ENCODE results near the gene SGSM2. TPM values are rescaled to one million over a fixed set of nuclear protein-coding genes. Genes with fewer than 3 reads are reported as not detected.

The SGSM2 gene
- polyA plus RNA-seq, 1 donor from 2014 or later: 8.0 TPM

DNA sequence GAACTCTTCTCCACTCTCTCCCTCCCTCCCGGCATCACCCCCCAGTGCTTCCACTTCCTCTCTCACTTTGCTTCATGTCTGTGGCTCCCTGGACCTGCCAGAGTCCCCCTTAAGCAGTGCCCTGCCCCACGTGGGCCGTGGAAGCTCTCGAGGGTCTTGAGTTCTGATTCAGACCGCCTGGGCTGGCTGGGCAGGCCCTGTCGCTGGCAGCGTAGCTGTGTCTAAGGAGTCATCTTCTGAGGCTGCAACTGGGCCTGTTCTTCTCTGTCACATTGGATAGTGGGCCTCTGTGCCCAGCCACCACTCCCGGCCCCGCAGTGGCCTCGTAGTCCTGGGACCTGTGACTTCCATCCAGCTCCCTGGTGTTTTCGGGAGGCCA lies 32.9 kb downstream of the SGSM2 start:
- Mint-ChIP-seq H3K4me1 (no peaks in the 10 kb centered on the region), H3K27ac (peak overlapping the region in 1 of 3 donors; percentile 39), H3K36me3 (peaks cover 1% of the 10 kb centered on the region), H3K27me3 (no peaks in the 10 kb centered on the region), H3K9me3 (no peaks in the 10 kb centered on the region), H3K4me3 (no peak overlapping the region)

DNA sequence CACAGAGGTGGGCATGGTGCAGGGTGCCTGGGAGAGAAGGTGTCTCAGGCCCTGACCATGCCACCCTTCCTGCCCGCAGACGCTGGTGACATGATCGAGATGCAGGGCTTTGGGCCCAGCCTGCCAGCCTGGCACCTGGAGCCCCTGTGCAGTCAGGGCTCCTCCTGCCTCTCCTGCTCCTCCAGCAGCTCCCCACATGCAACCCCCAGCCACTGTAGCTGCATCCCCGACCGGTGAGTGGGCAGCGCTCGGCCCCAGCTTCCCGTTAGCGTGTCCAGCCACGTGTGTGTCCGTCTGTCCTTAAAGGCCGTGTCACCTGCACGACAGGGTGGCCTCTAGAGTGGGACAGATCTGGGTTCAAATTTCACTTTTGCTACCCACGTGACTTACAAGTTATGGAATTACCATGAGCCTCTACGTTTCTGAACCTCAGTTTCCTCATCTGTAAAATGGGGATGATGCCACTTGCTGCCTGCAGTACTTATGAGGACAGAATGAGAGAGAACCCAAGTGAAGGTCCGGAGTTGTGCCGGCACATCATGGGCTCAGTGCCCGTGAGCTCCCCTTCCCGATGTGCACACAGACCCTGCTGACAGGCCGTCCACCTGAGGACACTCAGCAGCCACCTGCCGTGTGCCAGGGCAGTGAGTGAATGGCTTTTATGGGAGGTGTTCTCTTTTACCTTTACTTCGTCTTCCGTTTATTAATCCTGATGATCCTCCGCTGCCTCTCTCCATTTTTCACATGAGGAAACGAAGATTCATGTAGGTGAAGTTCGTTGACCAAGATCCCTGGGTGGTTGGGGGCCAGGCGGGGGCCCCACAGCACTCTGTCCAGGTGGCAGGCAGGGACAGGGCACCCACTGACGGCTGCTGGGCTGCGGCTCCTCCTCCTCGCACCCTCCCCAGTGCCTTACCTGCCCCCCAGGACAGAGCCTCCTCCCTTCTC lies 34.2 kb downstream of the SGSM2 start:
- Mint-ChIP-seq H3K36me3 (peaks cover 1% of the 10 kb centered on the region), H3K27me3 (no peaks in the 10 kb centered on the region), H3K9me3 (no peaks in the 10 kb centered on the region), H3K27ac (no peak overlapping the region), H3K4me1 (no peaks in the 10 kb centered on the region), H3K4me3 (no peak overlapping the region)

DNA sequence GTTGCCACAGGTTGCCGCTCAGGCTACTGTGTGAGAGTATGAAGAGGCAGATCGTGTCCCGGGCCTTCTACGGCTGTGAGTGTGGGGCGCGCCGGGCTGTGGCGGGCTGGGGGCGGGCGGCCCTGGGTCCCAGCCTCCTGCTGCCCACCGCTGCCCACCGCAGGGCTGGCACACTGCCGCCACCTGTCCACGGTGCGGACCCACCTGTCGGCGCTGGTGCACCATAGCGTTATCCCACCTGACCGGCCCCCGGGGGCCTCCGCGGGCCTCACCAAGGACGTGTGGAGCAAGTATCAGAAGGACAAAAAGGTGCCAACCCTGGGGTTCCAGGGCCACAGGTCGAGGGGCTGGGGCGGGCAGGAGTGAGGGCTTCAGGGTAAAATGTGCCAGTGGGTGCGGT lies 34.9 kb downstream of the SGSM2 start:
- Mint-ChIP-seq H3K27me3 (no peaks in the 10 kb centered on the region), H3K36me3 (no peaks in the 10 kb centered on the region), H3K4me1 (no peaks in the 10 kb centered on the region), H3K4me3 (no peak overlapping the region), H3K27ac (no peak overlapping the region), H3K9me3 (no peaks in the 10 kb centered on the region)

DNA sequence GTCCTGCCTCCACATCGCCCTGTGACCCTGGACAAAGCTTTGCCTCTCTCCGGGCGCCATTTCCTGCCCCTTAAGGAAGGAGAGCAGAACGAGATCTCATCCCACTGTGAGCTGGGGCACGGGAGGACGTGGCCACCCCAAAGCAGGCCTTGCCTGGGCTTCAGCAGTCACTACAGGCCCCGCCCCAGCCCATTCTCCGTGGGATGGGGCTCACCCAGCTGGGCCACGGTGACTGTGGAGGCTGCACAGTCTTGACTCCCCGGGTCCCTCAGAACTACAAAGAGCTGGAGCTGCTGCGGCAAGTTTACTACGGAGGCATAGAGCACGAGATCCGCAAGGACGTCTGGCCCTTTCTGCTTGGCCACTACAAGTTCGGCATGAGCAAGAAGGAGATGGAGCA lies 35.4 kb downstream of the SGSM2 start:
- H3K36me3 Mint-ChIP-seq: no peaks in the 10 kb centered on the region
- H3K4me3 Mint-ChIP-seq: no peak overlapping the region
- peak overlapping the region in 1 of 3 donors; percentile 84 for H3K27ac Mint-ChIP-seq
- H3K27me3 Mint-ChIP-seq: no peaks in the 10 kb centered on the region
- no peaks in the 10 kb centered on the region for H3K4me1 Mint-ChIP-seq
- H3K9me3 Mint-ChIP-seq: no peaks in the 10 kb centered on the region

DNA sequence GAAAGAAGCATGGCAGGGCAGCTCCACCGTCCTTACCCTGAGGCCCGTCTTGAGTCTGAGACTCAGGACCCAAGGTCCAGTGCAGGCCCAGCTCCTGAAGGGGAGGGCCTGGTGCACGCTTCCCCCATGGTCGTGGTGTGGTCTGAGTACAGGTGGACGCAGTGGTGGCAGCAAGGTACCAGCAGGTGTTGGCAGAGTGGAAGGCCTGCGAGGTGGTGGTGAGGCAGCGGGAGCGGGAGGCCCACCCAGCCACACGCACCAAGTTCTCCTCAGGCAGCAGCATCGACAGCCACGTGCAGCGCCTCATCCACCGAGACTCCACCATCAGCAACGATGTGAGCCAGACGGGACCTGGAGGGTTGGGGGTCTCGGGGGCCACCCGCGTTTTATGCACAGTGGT lies 35.9 kb downstream of the SGSM2 start:
- no peaks in the 10 kb centered on the region for H3K36me3 Mint-ChIP-seq
- H3K27me3 Mint-ChIP-seq: no peaks in the 10 kb centered on the region
- no peak overlapping the region for H3K4me3 Mint-ChIP-seq
- H3K4me1 Mint-ChIP-seq: no peaks in the 10 kb centered on the region
- no peaks in the 10 kb centered on the region for H3K9me3 Mint-ChIP-seq
- peak overlapping the region in 1 of 3 donors; percentile 84 for H3K27ac Mint-ChIP-seq

DNA sequence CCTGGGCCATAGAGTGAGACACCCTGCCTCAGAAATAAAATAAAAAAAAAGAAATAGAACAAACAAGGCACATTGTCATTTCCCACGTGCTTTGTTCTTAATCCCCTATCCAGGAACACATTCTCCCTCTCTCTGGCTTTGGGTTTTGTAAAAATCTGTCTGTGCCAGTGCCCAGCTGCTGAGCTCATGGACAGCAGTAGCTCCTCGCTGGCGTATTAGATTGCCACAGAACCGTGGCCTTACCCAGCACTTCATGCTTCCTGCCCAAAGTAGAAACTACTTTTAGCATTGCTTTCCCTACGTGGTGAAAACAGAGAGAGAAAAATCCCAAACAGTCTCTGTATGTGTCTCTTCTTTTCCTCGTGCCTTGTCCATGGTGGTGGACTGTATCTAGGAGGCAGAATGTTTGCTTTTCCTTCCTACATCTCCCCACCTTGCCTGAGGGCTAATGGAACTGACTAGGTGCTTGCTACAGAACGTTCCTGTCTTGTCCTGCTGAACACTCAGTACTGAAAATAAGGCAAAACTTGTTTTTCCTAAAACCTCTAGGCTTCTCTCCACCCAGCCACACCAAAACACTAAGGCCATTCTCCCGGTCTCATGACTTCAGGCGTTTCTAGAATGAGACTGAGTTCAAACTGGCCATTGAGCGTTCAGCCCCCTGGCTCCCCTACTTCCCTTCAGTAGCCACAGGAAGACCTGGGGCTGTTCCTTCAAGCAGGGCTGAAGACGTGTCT lies 37.4 kb downstream of the SGSM2 start:
- no peaks in the 10 kb centered on the region for H3K36me3 Mint-ChIP-seq
- H3K4me1 Mint-ChIP-seq: no peaks in the 10 kb centered on the region
- H3K4me3 Mint-ChIP-seq: no peak overlapping the region
- no peaks in the 10 kb centered on the region for H3K27me3 Mint-ChIP-seq
- H3K9me3 Mint-ChIP-seq: no peaks in the 10 kb centered on the region
- no peak overlapping the region for H3K27ac Mint-ChIP-seq

DNA sequence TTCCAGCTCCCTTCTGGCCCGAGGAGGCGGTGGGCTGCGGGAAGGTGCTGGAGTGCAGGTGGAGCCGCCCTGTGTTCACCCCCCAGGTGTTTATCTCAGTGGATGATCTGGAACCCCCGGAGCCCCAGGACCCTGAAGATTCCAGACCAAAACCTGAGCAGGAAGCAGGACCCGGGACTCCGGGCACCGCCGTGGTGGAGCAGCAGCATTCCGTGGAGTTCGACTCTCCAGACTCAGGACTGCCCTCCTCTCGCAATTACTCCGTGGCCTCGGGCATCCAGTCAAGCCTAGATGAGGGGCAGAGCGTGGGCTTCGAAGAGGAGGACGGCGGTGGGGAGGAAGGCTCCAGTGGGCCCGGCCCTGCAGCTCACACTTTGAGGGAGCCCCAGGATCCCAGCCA lies 38.1 kb downstream of the SGSM2 start:
- H3K9me3 Mint-ChIP-seq: no peaks in the 10 kb centered on the region
- H3K27me3 Mint-ChIP-seq: no peaks in the 10 kb centered on the region
- H3K27ac Mint-ChIP-seq: no peak overlapping the region
- H3K4me1 Mint-ChIP-seq: no peaks in the 10 kb centered on the region
- H3K4me3 Mint-ChIP-seq: no peak overlapping the region
- H3K36me3 Mint-ChIP-seq: no peaks in the 10 kb centered on the region

DNA sequence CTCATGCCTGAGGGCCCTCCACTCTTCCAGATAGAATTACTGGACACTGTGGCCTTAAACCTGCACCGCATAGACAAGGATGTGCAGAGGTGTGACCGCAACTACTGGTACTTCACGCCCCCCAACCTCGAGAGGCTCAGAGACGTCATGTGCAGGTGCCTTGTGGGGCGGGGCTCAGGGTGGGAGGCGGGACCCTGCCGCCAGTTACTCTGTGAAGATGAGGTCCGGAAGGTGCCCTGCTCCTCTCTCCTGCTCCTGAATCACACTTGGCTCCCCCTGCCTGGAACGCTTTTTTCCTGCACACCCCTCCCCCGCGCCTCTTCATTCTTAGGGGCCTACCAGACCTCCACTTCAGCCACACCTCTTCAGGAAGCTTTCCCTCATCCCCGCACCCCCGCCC lies 38.8 kb downstream of the SGSM2 start:
- Mint-ChIP-seq H3K4me1 (no peaks in the 10 kb centered on the region), H3K9me3 (no peaks in the 10 kb centered on the region), H3K4me3 (peak overlapping the region in 1 of 4 donors; percentile 17), H3K27me3 (no peaks in the 10 kb centered on the region), H3K27ac (no peak overlapping the region), H3K36me3 (no peaks in the 10 kb centered on the region)

DNA sequence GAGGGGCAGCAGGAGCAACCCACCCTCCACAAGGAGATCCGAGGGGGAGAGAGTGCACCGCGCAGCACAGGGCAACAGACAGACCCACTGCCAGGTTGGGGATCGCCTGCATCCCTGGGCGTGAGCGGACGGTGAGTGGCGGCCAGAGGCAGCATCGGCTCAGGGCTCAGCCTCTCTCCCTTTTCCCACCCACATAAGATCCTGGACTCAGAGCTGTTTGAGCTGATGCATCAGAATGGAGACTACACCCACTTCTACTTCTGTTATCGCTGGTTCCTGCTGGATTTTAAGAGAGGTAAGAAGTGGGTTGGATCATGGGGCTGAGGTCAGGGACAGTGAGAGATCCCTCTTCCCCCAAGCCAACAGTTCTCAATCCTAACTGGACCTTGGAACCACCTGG lies 40.4 kb downstream of the SGSM2 start:
- Mint-ChIP-seq H3K4me3 (no peak overlapping the region), H3K36me3 (no peaks in the 10 kb centered on the region), H3K27ac (no peak overlapping the region), H3K9me3 (no peaks in the 10 kb centered on the region), H3K27me3 (no peaks in the 10 kb centered on the region), H3K4me1 (peaks cover 0 to 2% (median 0%) of the 10 kb centered on the region in 3 donors)

DNA sequence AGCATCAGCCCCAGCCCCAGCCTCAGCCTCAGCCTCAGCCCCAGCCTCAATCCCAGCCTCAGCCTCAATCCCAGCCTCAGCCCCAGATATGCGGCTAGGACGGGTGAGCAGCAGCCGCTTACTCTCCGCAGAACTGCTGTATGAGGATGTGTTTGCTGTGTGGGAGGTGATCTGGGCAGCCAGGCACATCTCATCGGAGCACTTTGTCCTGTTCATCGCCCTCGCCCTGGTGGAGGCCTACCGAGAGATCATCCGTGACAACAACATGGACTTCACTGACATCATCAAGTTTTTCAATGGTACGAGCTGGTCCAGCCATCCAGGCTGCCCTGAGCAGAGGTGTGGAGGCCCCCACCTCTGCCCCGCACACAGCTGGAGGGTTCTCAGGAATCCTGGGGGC lies 41.6 kb downstream of the SGSM2 start:
- peaks cover 0 to 2% (median 0%) of the 10 kb centered on the region in 3 donors for H3K4me1 Mint-ChIP-seq
- no peaks in the 10 kb centered on the region for H3K36me3 Mint-ChIP-seq
- no peaks in the 10 kb centered on the region for H3K27me3 Mint-ChIP-seq
- no peak overlapping the region for H3K27ac Mint-ChIP-seq
- H3K9me3 Mint-ChIP-seq: no peaks in the 10 kb centered on the region
- H3K4me3 Mint-ChIP-seq: no peak overlapping the region

DNA sequence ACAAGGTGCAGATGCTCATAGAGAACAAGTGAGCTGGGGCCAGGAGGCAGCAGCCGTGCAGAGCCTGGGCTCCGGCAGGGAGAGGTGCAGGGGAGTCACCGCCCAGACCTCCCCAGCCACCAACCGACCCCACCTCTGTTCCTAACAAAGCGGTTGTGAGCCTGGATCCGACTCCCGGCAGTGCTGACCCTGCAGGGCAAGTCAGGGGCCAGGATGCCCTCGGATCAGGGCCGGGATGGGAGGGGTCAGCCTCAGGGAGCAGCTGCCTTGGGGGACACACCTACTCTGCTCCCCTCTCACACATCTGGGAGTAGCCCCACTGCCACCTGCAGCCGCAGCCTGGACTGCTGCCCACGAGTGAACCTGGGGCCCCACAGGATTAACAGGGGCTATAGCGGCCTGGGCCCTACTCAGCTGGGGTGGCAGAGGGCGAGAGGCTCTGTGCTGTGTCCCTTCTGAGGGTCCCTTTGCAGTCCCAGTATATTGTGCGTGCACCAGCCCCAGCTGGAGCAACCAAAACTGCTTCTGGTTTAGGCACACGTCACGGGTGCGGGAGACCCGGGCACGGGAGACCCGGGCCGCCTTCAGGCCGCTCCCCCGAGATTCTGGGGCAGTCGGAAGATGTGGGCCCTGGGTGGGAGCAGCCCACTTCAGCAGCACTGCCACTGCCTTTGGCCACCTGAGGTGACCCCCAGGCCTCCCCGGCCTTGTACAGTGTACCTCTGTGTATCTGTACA lies 42.4 kb downstream of the SGSM2 start:
- H3K27ac Mint-ChIP-seq: peak overlapping the region in 1 of 3 donors; percentile 67

DNA sequence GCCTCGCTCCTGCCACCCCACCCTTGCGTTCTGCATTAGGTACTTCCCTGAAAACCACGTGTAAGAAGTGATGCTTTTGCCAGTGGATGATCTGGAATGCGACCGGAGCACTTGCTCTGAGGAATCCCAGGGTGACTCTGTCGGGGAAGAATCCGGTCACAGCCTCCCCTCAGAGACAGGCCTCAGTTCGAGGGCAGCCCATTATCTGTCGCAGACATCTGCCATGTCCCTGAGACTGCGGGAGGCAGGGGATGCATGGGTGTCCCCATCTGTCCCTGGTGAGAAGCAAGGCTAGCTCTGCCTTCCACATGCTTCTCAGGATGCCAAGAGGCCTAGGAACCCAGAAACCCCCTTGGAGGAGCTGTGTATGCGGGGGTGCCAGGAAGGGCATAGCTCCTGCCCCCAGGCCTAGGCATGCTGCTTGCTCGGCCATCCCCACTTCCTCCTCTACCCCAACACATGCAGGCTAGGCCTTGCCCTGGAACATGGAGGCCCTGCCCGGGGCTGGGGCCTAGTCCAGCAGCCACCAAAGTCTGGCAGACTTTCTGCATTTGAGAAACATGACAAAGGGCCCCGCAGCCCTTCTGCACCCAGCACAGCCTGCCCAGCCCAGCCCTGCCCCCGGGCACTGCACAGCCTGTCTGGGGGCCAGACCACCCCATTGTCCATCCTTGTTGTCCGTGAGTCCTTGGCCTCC lies 43.1 kb downstream of the SGSM2 start:
- no peak overlapping the region for H3K4me3 Mint-ChIP-seq

More for the DNA sequence above, 42.4 kb downstream of the SGSM2 start:
- Mint-ChIP-seq H3K4me1 (peaks cover 0 to 2% (median 0%) of the 10 kb centered on the region in 3 donors), H3K36me3 (no peaks in the 10 kb centered on the region), H3K27me3 (no peaks in the 10 kb centered on the region), H3K9me3 (no peaks in the 10 kb centered on the region), H3K4me3 (no peak overlapping the region)

DNA sequence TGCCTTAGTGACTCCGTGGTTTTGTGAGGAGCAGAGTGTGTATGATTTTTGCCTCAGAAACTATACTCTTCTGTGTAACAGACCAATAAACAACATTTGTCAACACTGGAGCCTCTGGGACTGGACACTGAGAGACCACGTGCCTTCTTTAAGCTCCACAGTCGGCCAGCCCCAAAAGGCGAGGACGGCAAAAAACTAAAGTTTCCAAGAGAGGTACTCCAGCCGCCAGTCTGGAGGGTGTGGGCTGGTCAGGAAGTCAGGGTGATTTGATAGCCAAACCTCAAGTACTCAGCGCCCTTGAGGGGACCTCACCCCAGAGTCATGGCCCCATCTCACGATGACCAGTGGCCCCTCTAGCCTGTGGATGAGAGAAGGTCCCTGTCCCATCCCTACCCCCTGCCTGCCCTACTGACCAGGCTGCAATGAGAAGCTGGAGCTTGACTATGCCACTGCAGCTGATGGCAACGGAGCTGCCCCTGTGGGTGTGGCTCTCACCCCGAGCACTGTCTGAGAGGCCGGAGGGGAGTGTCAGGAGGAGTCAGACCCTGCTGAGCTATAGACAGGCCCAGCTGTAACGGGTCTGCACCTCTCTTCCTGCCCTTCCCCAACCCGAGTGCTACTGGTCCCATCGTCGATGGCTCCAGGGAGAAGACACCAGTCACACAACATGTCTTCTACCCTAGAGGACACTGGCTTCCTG lies 43.8 kb downstream of the SGSM2 start:
- peak overlapping the region in 1 of 4 donors; percentile 54 for H3K4me3 Mint-ChIP-seq
- no peaks in the 10 kb centered on the region for H3K27me3 Mint-ChIP-seq
- H3K27ac Mint-ChIP-seq: peak overlapping the region in 1 of 3 donors; percentile 45
- no peaks in the 10 kb centered on the region for H3K36me3 Mint-ChIP-seq
- H3K4me1 Mint-ChIP-seq: peaks cover 0 to 2% (median 0%) of the 10 kb centered on the region in 3 donors
- H3K9me3 Mint-ChIP-seq: no peaks in the 10 kb centered on the region

More for the DNA sequence above, 43.1 kb downstream of the SGSM2 start:
- peaks cover 0 to 2% (median 0%) of the 10 kb centered on the region in 3 donors for H3K4me1 Mint-ChIP-seq
- peak overlapping the region in 1 of 3 donors; percentile 67 for H3K27ac Mint-ChIP-seq
- no peaks in the 10 kb centered on the region for H3K27me3 Mint-ChIP-seq
- H3K9me3 Mint-ChIP-seq: no peaks in the 10 kb centered on the region
- H3K36me3 Mint-ChIP-seq: no peaks in the 10 kb centered on the region

DNA sequence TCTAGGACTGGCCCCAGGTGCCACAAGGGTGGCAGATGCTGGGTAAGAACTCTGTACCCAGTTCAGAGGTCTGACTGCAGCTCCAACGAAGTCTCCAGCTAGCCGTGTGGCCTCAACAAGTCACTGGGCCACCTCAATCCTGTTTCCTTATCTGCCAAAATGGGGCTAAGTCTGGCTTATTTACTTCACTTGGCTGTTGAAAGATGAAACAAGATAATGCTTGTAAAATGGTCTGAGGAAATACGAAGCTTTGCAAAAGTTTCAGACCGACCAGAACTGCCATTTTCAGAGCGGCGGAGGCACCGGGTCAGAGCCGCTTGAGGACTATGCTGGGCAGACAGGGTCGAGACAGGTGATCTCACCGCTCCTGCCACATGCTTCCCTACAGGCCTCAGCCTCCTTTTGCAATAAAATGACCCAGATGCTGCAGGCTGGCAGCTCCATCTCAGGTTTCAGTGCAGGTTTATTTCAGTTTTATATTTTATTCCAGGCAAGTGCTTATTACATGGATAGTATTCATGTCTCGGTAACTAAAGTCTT lies 46.4 kb downstream of the SGSM2 start:
- H3K9me3 Mint-ChIP-seq: no peaks in the 10 kb centered on the region
- peaks cover 3% of the 10 kb centered on the region for H3K36me3 Mint-ChIP-seq
- H3K4me1 Mint-ChIP-seq: peaks cover 2 to 6% (median 6%) of the 10 kb centered on the region in 3 donors
- H3K27ac Mint-ChIP-seq: peak overlapping the region in 2 of 3 donors; percentile 42 to 64
- H3K4me3 Mint-ChIP-seq: peak overlapping the region in 1 of 4 donors; percentile 29
- no peaks in the 10 kb centered on the region for H3K27me3 Mint-ChIP-seq

Data from IgD-negative memory B cell (primary cell).